Measurements from ENCODE around the gene PCSK1N. TPM values are rescaled to one million over a fixed set of nuclear protein-coding genes. Genes with fewer than 3 reads are reported as not detected.
"Not testable (repeated sequence)": the region's sequence is repeated elsewhere in the genome, so short reads cannot be mapped to it uniquely, and the experiment has no call there.

Gene PCSK1N
- total and polyA plus RNA-seq, 2 experiments from 2014 or later, result 1.4 to 3.1 TPM

DNA sequence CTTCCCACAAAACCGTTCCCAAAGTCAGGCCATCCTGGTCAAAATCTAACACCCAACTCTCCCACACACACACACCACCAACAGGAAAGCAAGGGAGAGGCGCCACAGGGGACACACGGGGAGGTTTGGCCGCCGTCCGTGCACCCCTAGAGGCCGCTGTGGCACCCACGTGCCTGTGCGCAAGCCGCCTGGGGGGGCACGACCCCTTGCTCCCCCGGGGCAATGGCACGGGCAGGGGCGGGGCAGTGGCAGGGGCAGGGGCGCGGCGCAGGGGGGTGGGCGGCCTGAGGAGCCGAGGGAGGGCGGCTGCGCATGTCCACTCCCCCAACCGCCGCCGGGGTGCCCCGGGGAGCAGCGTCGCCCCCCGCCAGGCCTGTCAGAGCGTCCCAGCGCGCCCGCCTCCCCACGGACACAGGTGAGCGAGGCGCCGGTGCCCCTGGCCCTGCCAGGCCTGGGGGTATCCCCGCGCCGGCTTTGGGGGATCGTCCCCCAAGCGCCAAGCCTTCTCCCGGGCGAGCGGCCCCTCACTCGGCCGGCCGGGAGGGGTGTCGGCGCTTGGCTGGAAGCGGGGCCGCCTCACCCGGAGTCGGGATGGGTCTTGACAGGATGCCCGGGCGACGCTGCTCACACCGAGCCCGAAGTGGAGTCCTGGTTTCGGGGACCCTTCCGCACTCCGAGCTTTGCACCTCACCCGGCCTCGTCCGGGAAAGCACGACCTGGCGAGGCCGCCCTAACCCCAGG is 9.1 kb downstream of the PCSK1N start, which contains the start of gene ERAS:
Gene ERAS, plus strand, starts transcription at position 379 of the 741 bp plus-strand sequence. CDS start 2,611 bp downstream, outside the sequence.
- Histone ChIP-seq H4K20me1 (ENCODE audit: insufficient read depth) (no peaks in the 10 kb centered on the region), H3K27ac (no peak within 1 kb of the TSS), H3K4me3 (no peak within 1 kb of the TSS), H2AFZ (no peak within 1 kb of the TSS), H3K79me2 (ENCODE audit: insufficient read depth) (no peaks in the 10 kb centered on the region), H3K27me3 (replicated peaks; ENCODE audit: insufficient read depth) (no peaks in the 10 kb centered on the region), H3F3A (ENCODE audit: insufficient read depth) (no peaks in the 10 kb centered on the region), H3K9me3 (ENCODE audit: low read depth) (no peaks in the 10 kb centered on the region), H3K4me2 (ENCODE audit: unreplicated experiment) (no peak within 1 kb of the TSS), H3K9ac (no peak within 1 kb of the TSS), H3K4me1 (ENCODE audit: insufficient read depth) (no peaks in the 10 kb centered on the region), H3K36me3 (ENCODE audit: low read depth) (no peaks in the 10 kb centered on the region), H3K9me2 (ENCODE audit: insufficient read depth) (no peaks in the 10 kb centered on the region)
- TF ChIP-seq EZH2phosphoT487 (IDR thresholded peaks at IDR 0.05; ENCODE audit: insufficient read depth, low read depth) (no peak), EZH2 (IDR thresholded peaks at IDR 0.05; ENCODE audit: insufficient read depth, poor library complexity, severe bottlenecking) (no peak)
- WGBS, 2 experiments (ENCODE audit: low coverage in 1 of 2, low lambda C conversion rate in 2 of 2, missing lambda C conversion rate in 2 of 2), result 71% methylated on average over 11 to 24 of the region's 67 CpGs
- in situ Hi-C loops (cut with MboI), result no loop called here
- DNase-seq, result no peak

DNA sequence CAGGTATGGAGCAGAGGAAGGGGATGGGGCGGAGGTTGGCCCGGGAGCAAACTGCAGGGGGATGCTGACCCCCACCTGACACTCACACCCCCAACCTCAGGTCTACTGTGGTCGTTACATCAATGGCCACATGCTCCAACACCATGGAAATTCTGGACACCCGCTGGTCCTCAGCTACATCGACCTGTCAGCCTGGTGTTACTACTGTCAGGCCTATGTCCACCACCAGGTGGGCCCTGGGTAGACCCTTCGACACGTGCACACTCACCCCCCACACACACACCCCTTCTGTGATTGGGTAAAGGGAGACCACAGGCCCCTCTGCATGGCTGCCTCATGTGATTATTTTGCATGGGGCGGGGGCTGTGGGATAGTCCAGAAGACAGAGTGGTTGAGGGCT is 11.3 kb downstream of the PCSK1N start:
- in situ Hi-C loops (cut with MboI), result no loop called here
- TF ChIP-seq EZH2phosphoT487 (IDR thresholded peaks at IDR 0.05; ENCODE audit: insufficient read depth, low read depth), result no peak
- no peak for TF ChIP-seq EZH2 (IDR thresholded peaks at IDR 0.05; ENCODE audit: insufficient read depth, poor library complexity, severe bottlenecking)

DNA sequence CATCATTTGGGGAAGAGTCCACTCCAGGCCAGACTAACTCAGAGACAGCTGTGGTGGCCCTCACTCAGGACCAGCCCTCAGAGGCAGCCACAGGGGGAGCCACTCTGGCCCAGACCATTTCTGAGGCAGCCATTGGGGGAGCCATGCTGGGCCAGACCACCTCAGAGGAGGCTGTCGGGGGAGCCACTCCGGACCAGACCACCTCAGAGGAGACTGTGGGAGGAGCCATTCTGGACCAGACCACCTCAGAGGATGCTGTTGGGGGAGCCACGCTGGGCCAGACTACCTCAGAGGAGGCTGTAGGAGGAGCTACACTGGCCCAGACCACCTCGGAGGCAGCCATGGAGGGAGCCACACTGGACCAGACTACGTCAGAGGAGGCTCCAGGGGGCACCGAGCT is 12.4 kb downstream of the PCSK1N start:
- in situ Hi-C loops (cut with MboI), result no loop called here

More for the DNA sequence above, 11.3 kb downstream of the PCSK1N start:
- H3K27ac ChIP-seq, result no peak overlapping the region
- H3K36me3 ChIP-seq (ENCODE audit: low read depth), result no peaks in the 10 kb centered on the region
- H3K79me2 ChIP-seq (ENCODE audit: insufficient read depth), result no peaks in the 10 kb centered on the region
- 95 to 97% methylated on average over 7 to 8 of the region's 8 CpGs for WGBS, 2 experiments (ENCODE audit: low coverage in 1 of 2, low lambda C conversion rate in 2 of 2, missing lambda C conversion rate in 2 of 2)
- H3K4me1 ChIP-seq (ENCODE audit: insufficient read depth), result no peaks in the 10 kb centered on the region
- no peaks in the 10 kb centered on the region for H3K27me3 ChIP-seq (replicated peaks; ENCODE audit: insufficient read depth)
- no peak overlapping the region for H3K4me3 ChIP-seq
- H4K20me1 ChIP-seq (ENCODE audit: insufficient read depth), result no peaks in the 10 kb centered on the region
- no peak overlapping the region for H3K9ac ChIP-seq
- no peaks in the 10 kb centered on the region for H3K9me2 ChIP-seq (ENCODE audit: insufficient read depth)
- DNase-seq, result no peak
- no peaks in the 10 kb centered on the region for H3F3A ChIP-seq (ENCODE audit: insufficient read depth)
- H2AFZ ChIP-seq, result no peak overlapping the region
- H3K4me2 ChIP-seq (ENCODE audit: unreplicated experiment), result no peak overlapping the region
- no peaks in the 10 kb centered on the region for H3K9me3 ChIP-seq (ENCODE audit: low read depth)

DNA sequence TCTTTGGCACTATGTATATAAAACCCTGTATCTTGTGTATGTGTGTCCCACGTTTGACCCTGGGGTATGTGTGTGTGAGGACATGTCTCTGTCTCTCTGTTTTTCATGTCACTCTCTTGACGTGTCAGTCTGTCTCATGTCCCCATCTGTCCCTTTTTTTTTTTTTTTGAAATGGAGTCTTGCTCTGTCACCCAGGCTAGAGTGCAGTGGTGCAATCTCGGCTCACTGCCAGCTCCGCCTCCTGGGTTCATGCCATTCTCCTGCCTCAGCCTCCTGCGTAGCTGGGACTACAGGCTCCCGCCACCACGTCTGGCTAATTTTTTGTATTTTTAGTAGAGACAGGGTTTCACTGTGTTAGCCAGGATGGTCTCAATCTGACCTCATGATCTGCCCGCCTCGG is 16.0 kb downstream of the PCSK1N start:
- H3K9me2 ChIP-seq (ENCODE audit: insufficient read depth); H3K36me3 ChIP-seq (ENCODE audit: low read depth); H3K9ac ChIP-seq; DNase-seq; H3K27ac ChIP-seq; H2AFZ ChIP-seq; H3K9me3 ChIP-seq (ENCODE audit: low read depth); H3K4me2 ChIP-seq (ENCODE audit: unreplicated experiment); in situ Hi-C loops (cut with MboI); H3K4me1 ChIP-seq (ENCODE audit: insufficient read depth); H3K27me3 ChIP-seq (replicated peaks; ENCODE audit: insufficient read depth); H3K4me3 ChIP-seq; H3K79me2 ChIP-seq (ENCODE audit: insufficient read depth); H4K20me1 ChIP-seq (ENCODE audit: insufficient read depth); H3F3A ChIP-seq (ENCODE audit: insufficient read depth): not testable (repeated sequence)
- 78 to 84% methylated on average over 4 to 8 of the region's 9 CpGs for WGBS, 2 experiments (ENCODE audit: low coverage in 1 of 2, low lambda C conversion rate in 2 of 2, missing lambda C conversion rate in 2 of 2)

More for the DNA sequence above, 12.4 kb downstream of the PCSK1N start:
- no peaks in the 10 kb centered on the region for H3K9me3 ChIP-seq (ENCODE audit: low read depth)
- H3K4me3 ChIP-seq, result no peak overlapping the region
- no peak overlapping the region for H3K4me2 ChIP-seq (ENCODE audit: unreplicated experiment)
- H3K79me2 ChIP-seq (ENCODE audit: insufficient read depth), result no peaks in the 10 kb centered on the region
- H2AFZ ChIP-seq, result no peak overlapping the region
- no peaks in the 10 kb centered on the region for H3K36me3 ChIP-seq (ENCODE audit: low read depth)
- no peak overlapping the region for H3K27ac ChIP-seq
- no peaks in the 10 kb centered on the region for H3K4me1 ChIP-seq (ENCODE audit: insufficient read depth)
- no peak for DNase-seq
- no peak overlapping the region for H3K9ac ChIP-seq
- H3F3A ChIP-seq (ENCODE audit: insufficient read depth), result no peaks in the 10 kb centered on the region
- WGBS, 2 experiments (ENCODE audit: low coverage in 1 of 2, low lambda C conversion rate in 2 of 2, missing lambda C conversion rate in 2 of 2), result 63 to 100% methylated on average over 1 to 5 of the region's 6 CpGs
- no peaks in the 10 kb centered on the region for H3K9me2 ChIP-seq (ENCODE audit: insufficient read depth)
- H3K27me3 ChIP-seq (replicated peaks; ENCODE audit: insufficient read depth), result no peaks in the 10 kb centered on the region
- no peaks in the 10 kb centered on the region for H4K20me1 ChIP-seq (ENCODE audit: insufficient read depth)
- TF ChIP-seq EZH2 (IDR thresholded peaks at IDR 0.05; ENCODE audit: insufficient read depth, poor library complexity, severe bottlenecking) (no peak), EZH2phosphoT487 (IDR thresholded peaks at IDR 0.05; ENCODE audit: insufficient read depth, low read depth) (no peak)
